Measurements from ENCODE around the gene EXOC6B.

- TF ChIP-seq E2F6 (IDR thresholded peaks at IDR 0.05; ENCODE audit: borderline replicate concordance in 1 of 2, extremely low read depth in 1 of 2, insufficient read depth in 1 of 2, insufficient read length in 1 of 2, low read depth in 1 of 2, low read length in 1 of 2, poor library complexity in 1 of 2, severe bottlenecking in 1 of 2): no peak
- TF ChIP-seq CTCF (IDR thresholded peaks at IDR 0.05 in 2 of 3, conservative IDR thresholded peaks at IDR 0.05 in 1 of 3; ENCODE audit: insufficient read depth in 2 of 3, low read depth in 1 of 3, low read length in 3 of 3): no peak
- no peak for TF ChIP-seq RNF2 (IDR thresholded peaks at IDR 0.05)
- TF ChIP-seq ZNF76 (CRISPR knock-in tag; IDR thresholded peaks at IDR 0.05; ENCODE audit: borderline replicate concordance): no peak
- TF ChIP-seq POLR2AphosphoS5 (IDR thresholded peaks at IDR 0.05; ENCODE audit: control insufficient read depth, insufficient read depth, low read depth, low read length): no peak
- TF ChIP-seq ZBTB26 (CRISPR knock-in tag; IDR thresholded peaks at IDR 0.05): no peak
- no peak for TF ChIP-seq ZHX1 (conservative IDR thresholded peaks at IDR 0.05; ENCODE audit: low read length)
- no peak for TF ChIP-seq CREM (IDR thresholded peaks at IDR 0.05; ENCODE audit: low read depth)
- TF ChIP-seq RAD21 (CRISPR knock-in tag; conservative IDR thresholded peaks at IDR 0.05 in 1 of 2, IDR thresholded peaks at IDR 0.05 in 1 of 2): no peak
- no peak for TF ChIP-seq ZNF133 (CRISPR knock-in tag; IDR thresholded peaks at IDR 0.05)
- no peak for TF ChIP-seq VEZF1 (CRISPR knock-in tag; IDR thresholded peaks at IDR 0.05)
These were observed 310.1 kb downstream of the EXOC6B start for GRCh38 chr2:72515696-72516095.

Measured in K562 (cell line).